Left hindlimb (tissue), 1 donor: ENCODE results near the gene ZNF830.
"Not testable (repeated sequence)": the region's sequence is repeated elsewhere in the genome, so short reads cannot be mapped to it uniquely, and the experiment has no call there.

Experiments
- DNase-seq: peaks from one replicate; pipeline ENCODE4 v3.0.0-alpha.2; 2018

Gene ZNF830

GRCh38 chr17:34993031-34993430 is 31.7 kb downstream of the ZNF830 start:
- no peak for DNase-seq

- no peak for DNase-seq
Observed at GRCh38 chr17:34996422-34997285, 35.3 kb downstream of the ZNF830 start.

GRCh38 chr17:34997355-34997862 is 36.1 kb downstream of the ZNF830 start:
- DNase-seq, result peak; percentile 70

- peak; percentile 55 for DNase-seq
Observed at GRCh38 chr17:34998205-34998604, 36.9 kb downstream of the ZNF830 start.

- no peak for DNase-seq
Observed at GRCh38 chr17:34999456-34999855, 38.1 kb downstream of the ZNF830 start.

- DNase-seq, result not testable (repeated sequence)
Observed at GRCh38 chr17:35000965-35001364, 39.6 kb downstream of the ZNF830 start.

- no peak for DNase-seq
Observed at GRCh38 chr17:35001549-35001948, 40.2 kb downstream of the ZNF830 start.

GRCh38 chr17:35002876-35003551 is 41.7 kb downstream of the ZNF830 start:
- no peak for DNase-seq

- no peak for DNase-seq
Observed at GRCh38 chr17:35003778-35004177, 42.4 kb downstream of the ZNF830 start.

GRCh38 chr17:35006345-35006744 is 45.0 kb downstream of the ZNF830 start:
- DNase-seq, result no peak

- no peak for DNase-seq
Observed at GRCh38 chr17:35006961-35007360, 45.6 kb downstream of the ZNF830 start.

- no peak for DNase-seq
Observed at GRCh38 chr17:35010093-35010492, 48.8 kb downstream of the ZNF830 start.

GRCh38 chr17:35011671-35012216 is 50.4 kb downstream of the ZNF830 start:
- DNase-seq, result no peak
